SU-DHL-6 (cell line): ENCODE data around the gene NCKAP5.

Source experiments
- H2AFZ ChIP-seq: fragments of 200-600 bp; sonication (generic); 2 replicates; pipeline ENCODE4 v1.6.1; 2014; ENCODE audit warnings: low read depth, mild to moderate bottlenecking, moderate library complexity, mixed read lengths, antibody characterized with exemption, low read length; ENCODE audit not compliant: severe bottlenecking
- H3F3A ChIP-seq: fragments of 200-600 bp; shearing (Covaris generic); 2 replicates; pipeline ENCODE4 v1.6.0; 2016; ENCODE audit warnings: antibody characterized with exemption, mild to moderate bottlenecking; ENCODE audit not compliant: insufficient read depth
- H3K27ac ChIP-seq: fragments of 200-600 bp; sonication (generic); 2 replicates; pipeline ENCODE4 v1.5.1; 2016; ENCODE audit warnings: low read depth, mild to moderate bottlenecking, low read length, moderate library complexity, mixed read lengths
- H3K27me3 ChIP-seq: fragments of 200-600 bp; sonication (generic), shearing (Covaris generic); 2 replicates; pipeline ENCODE4 v1.6.0; 2014; ENCODE audit warnings: mild to moderate bottlenecking, low read length
- H3K36me3 ChIP-seq: fragments of 200-600 bp; sonication (generic); 2 replicates; pipeline ENCODE4 v1.6.1; 2014; ENCODE audit warnings: mild to moderate bottlenecking, low read length, mixed read lengths
- H3K4me2 ChIP-seq: fragments of 300-600, 200-600 bp; shearing (Covaris generic), sonication (generic); 2 replicates; pipeline ENCODE4 v1.6.0; 2014; ENCODE audit warnings: low read length, low read depth, mild to moderate bottlenecking; ENCODE audit not compliant: poor library complexity, severe bottlenecking
- H3K4me3 ChIP-seq: fragments of 200-600 bp; sonication (generic); 2 replicates; pipeline ENCODE4 v1.5.1; 2014; ENCODE audit warnings: antibody characterized with exemption, low read length, mild to moderate bottlenecking, mixed read lengths; ENCODE audit not compliant: insufficient read depth, poor library complexity, severe bottlenecking
- H3K79me2 ChIP-seq: fragments of 200-600 bp; sonication (generic); 2 replicates; pipeline ENCODE4 v1.6.1; 2014; ENCODE audit warnings: mild to moderate bottlenecking, low read length, moderate library complexity; ENCODE audit not compliant: insufficient read depth
- H3K9ac ChIP-seq: fragments of 200-600 bp; sonication (generic); 2 replicates; pipeline ENCODE4 v1.7.0; 2014; ENCODE audit warnings: mild to moderate bottlenecking, low read length
- H3K9me2 ChIP-seq: fragments of 200-600 bp; sonication (generic); replicated peaks from 2 replicates; pipeline ENCODE4 v1.6.1; 2014; ENCODE audit warnings: low read length; ENCODE audit not compliant: insufficient read depth
- H3K9me3 ChIP-seq: fragments of 200-600 bp; sonication (generic); 2 replicates; pipeline ENCODE4 v1.6.1; 2014; ENCODE audit warnings: low read length, mixed read lengths; ENCODE audit not compliant: insufficient read depth
- H4K20me1 ChIP-seq: fragments of 200-600 bp; sonication (generic); 2 replicates; pipeline ENCODE4 v1.6.1; 2014; ENCODE audit warnings: low read depth, mild to moderate bottlenecking, antibody characterized with exemption, low read length, moderate library complexity, mixed read lengths
- CTCF ChIP-seq: fragments of 200-600 bp; sonication (generic); IDR thresholded peaks from one replicate; pipeline ENCODE4 v1.5.1; 2017; ENCODE audit warnings: antibody characterized with exemption, mild to moderate bottlenecking, low read length, moderate library complexity; ENCODE audit not compliant: insufficient read depth, poor library complexity, severe bottlenecking
- EZH2phosphoT487 ChIP-seq: fragments of 200-600 bp; sonication (generic), shearing (Covaris generic); conservative IDR thresholded peaks from 2 replicates; pipeline ENCODE4 v1.6.1; 2018; ENCODE audit warnings: mild to moderate bottlenecking, antibody characterized with exemption, low read length, moderate library complexity, mixed read lengths

NCKAP5 gene

GRCh38 chr2:133442393-133442792 is 125.9 kb downstream of the NCKAP5 start:
- Histone ChIP-seq H3K79me2 (no peaks in the 10 kb centered on the region), H3K9me2 (no peaks in the 10 kb centered on the region), H3K27ac (no peak overlapping the region), H3K9ac (no peak overlapping the region), H3F3A (no peaks in the 10 kb centered on the region), H2AFZ (no peak overlapping the region), H3K4me3 (no peak overlapping the region), H3K36me3 (no peaks in the 10 kb centered on the region), H4K20me1 (no peaks in the 10 kb centered on the region), H3K4me2 (no peak overlapping the region), H3K9me3 (no peaks in the 10 kb centered on the region), H3K27me3 (peaks cover 2% of the 10 kb centered on the region; the same call in 1 of the 2 replicates)
- TF ChIP-seq EZH2phosphoT487: no peak
- no peak for TF ChIP-seq CTCF

DNA sequence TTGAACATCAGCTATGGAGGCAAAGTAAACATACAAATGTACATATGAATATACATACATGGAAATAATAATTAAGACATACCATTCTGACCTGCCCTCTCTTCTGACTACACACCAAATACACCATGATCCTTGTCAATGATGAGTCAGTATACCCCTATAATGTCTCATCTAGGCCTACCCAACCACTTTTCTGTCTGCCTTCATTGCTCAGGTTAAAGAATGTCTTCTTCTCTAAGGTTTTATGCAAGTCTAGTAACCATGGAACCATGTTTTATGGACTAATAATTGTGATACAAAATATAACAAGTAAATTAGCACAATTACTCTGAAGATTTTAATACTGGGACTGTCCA is 128.7 kb downstream of the NCKAP5 start:
- Histone ChIP-seq H3K27ac (no peak overlapping the region), H3K9me2 (no peaks in the 10 kb centered on the region), H2AFZ (no peak overlapping the region), H3F3A (no peaks in the 10 kb centered on the region), H3K9ac (no peak overlapping the region), H3K9me3 (no peaks in the 10 kb centered on the region), H3K79me2 (no peaks in the 10 kb centered on the region), H3K27me3 (no peaks in the 10 kb centered on the region), H3K4me3 (no peak overlapping the region), H3K36me3 (no peaks in the 10 kb centered on the region), H4K20me1 (no peaks in the 10 kb centered on the region), H3K4me2 (no peak overlapping the region)
- TF ChIP-seq EZH2phosphoT487 (no peak), CTCF (no peak)

DNA sequence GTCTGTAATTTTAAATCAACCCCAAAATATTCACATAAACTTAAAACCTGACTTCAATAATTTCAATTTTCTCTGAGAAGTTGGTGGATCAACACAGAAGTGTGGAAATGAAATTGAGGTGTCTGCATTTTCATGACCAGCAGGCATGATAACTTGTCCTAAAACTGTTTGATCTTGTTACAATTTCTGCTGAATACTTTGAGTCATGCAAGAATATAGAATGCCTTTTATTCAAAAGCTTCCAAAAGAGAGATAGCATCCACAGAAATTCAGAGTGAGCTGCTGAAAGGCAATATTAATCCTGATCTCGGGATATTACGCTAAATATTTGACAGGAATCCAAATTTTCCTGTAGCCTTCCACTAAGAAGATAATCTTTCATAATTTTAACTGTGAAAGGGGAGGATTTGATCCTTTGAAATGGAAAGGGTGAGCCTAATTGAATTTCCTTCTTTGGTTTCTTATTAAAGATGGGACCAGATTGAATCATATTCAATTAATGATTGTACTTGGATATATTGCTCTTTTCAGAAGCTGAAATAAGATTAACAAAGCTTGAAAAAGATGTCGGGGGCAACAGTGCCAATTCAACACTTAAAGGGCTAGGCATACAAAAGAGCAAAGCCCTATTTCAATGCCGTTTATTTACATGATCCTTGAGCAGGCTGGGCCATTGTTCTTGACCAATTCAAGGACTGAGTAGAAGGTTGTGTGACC is 129.3 kb downstream of the NCKAP5 start:
- H3K9me2 ChIP-seq: no peaks in the 10 kb centered on the region
- TF ChIP-seq CTCF: no peak
- TF ChIP-seq EZH2phosphoT487: no peak
- no peak overlapping the region for H3K9ac ChIP-seq
- no peaks in the 10 kb centered on the region for H3K27me3 ChIP-seq
- no peaks in the 10 kb centered on the region for H3F3A ChIP-seq
- H3K79me2 ChIP-seq: no peaks in the 10 kb centered on the region
- H3K36me3 ChIP-seq: no peaks in the 10 kb centered on the region
- H2AFZ ChIP-seq: no peak overlapping the region
- no peak overlapping the region for H3K27ac ChIP-seq
- no peak overlapping the region for H3K4me3 ChIP-seq
- no peaks in the 10 kb centered on the region for H4K20me1 ChIP-seq
- no peaks in the 10 kb centered on the region for H3K9me3 ChIP-seq
- H3K4me2 ChIP-seq: no peak overlapping the region
